Epithelial cell of proximal tubule (primary cell): ENCODE results near the gene CXXC1. TPM values are rescaled to one million over a fixed set of nuclear protein-coding genes. Genes with fewer than 3 reads are reported as not detected.
A peak's percentile ranks its signal among the peaks of the same experiment; 100 is the strongest.

Source experiments
- DNase-seq: peaks from one replicate; pipeline ENCODE4 v3.0.0-alpha.2; 2011; ENCODE audit warnings: low read depth
- H3K4me3 ChIP-seq: 2 replicates; pipeline ENCODE4 v1.5.1; 2011; ENCODE audit warnings: low read depth, mild to moderate bottlenecking, low read length
- total RNA-seq: library from RNA; depleted of rRNA; stranded (reverse); fragments of >200 nt; gene quantifications from 2 replicates; pipeline ENCODE4 v1.2.3, GENCODE V29; 2015
- TF ChIP-seq, protein P1 (sequence below): conservative IDR thresholded peaks from 2 replicates; pipeline ENCODE4 v1.5.1; 2012; ENCODE audit warnings: low read depth, mild to moderate bottlenecking, low read length

CXXC1 gene
- total RNA-seq, 1 donor from 2014 or later, result 35.8 TPM

DNA sequence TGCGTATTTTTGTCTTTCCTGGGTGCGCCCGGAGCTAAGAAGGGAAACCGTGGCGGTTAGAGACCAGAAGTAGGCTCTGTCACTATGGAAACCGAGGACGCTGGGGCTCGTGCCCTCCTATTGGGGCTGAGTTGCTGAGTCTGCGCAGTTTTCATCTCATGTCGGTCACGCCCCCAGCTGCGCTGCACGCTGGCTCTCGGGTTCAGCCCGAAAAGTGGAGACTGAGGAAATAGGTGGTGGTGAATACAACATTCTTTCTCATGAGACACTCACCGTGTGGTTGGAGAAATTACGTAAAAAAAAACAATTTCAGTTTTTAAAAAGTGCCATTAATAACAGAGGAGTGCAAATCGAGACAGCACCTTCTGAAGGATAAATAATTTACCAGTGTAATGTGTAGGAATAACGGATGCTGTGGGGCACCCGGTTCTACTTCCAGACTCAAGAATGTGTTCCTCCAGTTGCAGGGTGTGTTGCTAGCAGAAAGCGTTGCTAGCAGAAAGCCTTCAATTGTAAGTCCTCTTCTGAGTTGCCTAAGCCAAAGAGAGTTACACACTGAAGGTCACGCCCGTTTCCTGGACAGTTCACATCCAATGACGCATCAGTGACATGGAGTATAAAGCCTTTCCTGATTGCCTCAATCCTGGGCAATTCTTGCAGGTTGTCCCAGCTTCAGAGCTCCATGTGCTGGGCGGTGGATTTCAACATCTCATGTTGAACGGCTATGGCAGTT lies 20.4 kb upstream of the CXXC1 start:
- H3K4me3 ChIP-seq, result peak overlapping the region; percentile 69
- TF ChIP-seq, protein P1, sequence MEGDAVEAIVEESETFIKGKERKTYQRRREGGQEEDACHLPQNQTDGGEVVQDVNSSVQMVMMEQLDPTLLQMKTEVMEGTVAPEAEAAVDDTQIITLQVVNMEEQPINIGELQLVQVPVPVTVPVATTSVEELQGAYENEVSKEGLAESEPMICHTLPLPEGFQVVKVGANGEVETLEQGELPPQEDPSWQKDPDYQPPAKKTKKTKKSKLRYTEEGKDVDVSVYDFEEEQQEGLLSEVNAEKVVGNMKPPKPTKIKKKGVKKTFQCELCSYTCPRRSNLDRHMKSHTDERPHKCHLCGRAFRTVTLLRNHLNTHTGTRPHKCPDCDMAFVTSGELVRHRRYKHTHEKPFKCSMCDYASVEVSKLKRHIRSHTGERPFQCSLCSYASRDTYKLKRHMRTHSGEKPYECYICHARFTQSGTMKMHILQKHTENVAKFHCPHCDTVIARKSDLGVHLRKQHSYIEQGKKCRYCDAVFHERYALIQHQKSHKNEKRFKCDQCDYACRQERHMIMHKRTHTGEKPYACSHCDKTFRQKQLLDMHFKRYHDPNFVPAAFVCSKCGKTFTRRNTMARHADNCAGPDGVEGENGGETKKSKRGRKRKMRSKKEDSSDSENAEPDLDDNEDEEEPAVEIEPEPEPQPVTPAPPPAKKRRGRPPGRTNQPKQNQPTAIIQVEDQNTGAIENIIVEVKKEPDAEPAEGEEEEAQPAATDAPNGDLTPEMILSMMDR, result no peak
- peak; percentile 71 for DNase-seq

DNA sequence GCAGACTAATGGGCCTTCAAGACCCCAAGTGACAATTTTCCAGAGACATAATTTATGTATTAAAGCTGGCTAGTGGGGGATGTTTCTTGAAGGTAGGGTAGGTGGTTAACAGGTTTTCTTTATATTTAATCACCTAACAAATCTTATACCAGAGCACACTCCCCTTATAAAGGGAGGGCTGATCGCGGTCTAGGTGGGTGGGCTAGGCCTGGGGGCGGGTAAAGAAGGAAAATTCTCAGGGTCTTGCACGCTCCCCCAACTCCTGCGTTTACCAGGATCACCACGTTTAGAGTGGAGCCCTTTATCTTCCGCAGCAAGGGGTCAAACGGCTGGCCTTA lies 19.9 kb upstream of the CXXC1 start:
- DNase-seq, result no peak
- TF ChIP-seq, protein P1, result no peak
- peak overlapping the region; percentile 69 for H3K4me3 ChIP-seq

DNA sequence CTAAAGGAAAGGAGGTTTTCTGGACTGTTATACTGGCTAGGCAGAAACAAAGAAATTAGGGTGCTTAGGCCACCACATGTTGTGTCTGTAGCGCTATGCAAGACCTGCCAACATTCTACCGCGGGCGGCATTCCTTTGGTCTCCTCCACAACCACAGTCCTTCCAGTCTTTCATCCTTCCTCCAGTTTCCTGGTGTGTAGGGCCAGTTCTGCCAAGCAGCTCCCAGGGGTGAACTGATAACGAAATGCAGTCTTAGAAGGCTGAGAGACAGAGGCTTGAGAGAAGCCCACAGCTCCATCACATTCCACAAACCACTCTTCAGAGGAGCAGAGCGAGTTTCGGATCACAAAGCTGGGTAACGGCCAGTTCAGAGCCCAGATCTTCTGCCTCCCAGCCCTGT lies 19.5 kb upstream of the CXXC1 start:
- TF ChIP-seq, protein P1, result no peak
- H3K4me3 ChIP-seq, result peak overlapping the region; percentile 69
- no peak for DNase-seq

DNA sequence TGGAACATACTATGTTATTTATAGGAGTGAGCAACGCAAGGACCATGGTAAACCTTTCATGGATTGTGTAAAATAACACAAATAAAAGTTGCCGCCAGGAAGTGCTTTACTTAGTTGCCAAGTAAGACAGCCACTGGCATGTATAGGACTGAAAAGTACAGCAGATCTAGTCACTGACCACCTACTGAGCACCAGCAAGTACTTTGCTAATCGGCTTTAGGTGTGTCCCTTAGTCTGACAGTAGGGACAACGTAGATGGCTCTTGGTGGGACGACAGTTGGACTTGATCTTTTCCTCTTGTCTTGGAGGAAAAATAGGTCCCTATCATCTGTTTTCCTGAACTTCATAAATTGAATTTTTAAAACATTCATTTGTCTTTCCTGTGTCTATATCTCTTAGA lies 13.6 kb upstream of the CXXC1 start:
- no peak overlapping the region for H3K4me3 ChIP-seq
- no peak for DNase-seq
- TF ChIP-seq, protein P1, result no peak

DNA sequence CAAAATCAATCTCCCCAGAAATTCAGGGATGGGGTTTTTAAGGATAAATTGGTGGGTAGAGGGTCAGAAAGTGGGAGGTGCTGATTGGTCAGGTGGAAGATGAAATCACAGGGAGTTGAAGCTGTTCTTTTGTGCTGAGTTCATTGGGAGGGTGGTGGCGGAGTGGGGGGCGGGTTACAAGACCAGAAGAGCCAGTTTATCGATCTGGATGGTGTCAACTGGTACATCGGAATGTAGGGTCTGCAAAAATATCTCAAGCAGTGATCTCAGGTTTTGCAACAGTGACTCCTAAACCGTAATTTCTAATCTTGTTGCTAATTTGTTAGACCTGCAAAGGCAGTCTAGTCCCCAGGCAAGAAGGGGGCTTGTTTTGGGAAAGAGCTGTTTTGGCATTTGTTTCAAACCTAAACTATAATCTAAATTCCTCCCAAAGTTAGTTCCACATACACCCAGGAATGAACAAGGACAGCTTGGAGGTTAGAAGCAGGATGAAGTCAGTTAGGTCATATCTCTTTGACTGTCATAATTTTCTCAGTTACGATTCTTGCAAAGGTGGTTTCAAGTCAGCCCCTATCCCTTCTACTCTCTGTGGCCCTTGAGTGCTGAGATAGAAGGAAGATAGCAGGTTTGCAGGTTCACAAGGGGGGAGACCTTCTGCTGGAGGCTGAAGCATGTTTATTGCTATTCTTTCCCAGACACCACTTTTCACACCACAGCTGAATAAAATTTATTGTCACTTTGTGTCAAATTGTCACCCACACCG lies 12.3 kb upstream of the CXXC1 start:
- H3K4me3 ChIP-seq, result no peak overlapping the region
- TF ChIP-seq, protein P1, result no peak
- DNase-seq, result no peak

DNA sequence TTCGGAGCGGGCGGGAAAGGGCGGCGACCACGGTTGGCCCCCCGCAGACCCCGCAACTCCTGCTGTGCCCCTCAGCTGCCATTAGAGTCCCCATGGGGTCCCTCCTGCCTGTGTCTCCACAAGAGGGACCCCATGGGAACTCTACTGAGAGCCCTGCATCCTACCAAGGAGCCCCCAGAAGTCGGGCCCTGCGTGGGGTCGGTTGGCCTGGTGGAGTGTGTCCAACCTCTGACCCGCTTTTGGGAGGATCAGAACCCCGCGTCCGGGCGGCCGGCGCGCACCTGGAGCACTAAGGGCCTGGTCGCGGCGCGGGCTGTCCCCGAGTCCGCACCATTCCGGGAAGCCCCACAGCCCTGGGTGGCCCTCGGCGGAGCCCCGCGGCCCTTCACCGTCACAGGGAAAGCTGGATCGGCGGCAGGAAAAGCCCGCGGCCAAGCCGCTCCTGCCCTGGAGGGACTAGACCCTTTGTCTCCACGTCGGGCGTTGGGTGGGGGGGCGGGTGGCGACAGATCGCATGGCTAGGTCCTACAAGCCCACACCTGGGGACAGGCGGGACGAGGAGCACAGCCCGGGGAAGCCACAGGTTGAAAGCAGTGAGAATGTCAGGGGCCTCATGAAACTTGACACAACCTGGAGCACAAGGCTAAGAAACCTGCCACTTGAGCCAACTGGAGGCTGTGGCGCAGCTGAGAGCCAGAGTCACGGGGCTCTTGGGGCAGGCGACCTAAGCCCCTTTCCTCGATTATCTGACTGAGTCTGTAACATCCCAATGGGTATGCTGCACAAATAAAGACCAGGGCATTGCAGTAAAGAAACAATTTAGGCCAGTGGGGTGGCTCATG lies 11.2 kb upstream of the CXXC1 start:
- peak overlapping the region; percentile 64 for H3K4me3 ChIP-seq
- DNase-seq, result no peak
- TF ChIP-seq, protein P1, result no peak
